Motor neuron (in vitro differentiated cells): ENCODE measurements around the gene HYCC1. TPM values are rescaled to one million over a fixed set of nuclear protein-coding genes. Genes with fewer than 3 reads are reported as not detected.

Experiments
- total RNA-seq, 8 experiments: library from RNA; unstranded; fragments of 300-600 nt; gene quantifications; 2 replicates each; pipeline versions ENCODE4 v1.2.3 to v1.2.4, GENCODE V29; 2022

HYCC1 gene
- total RNA-seq, 8 experiments from 2014 or later = 21.3 to 76.3 (median 31.3) TPM

Other genes with a start within 250 kb of the HYCC1 start
- 100 to 1,000 TPM; 153 to 386 (median 246) TPM for gene TOMM7, start 191.3 kb downstream of the HYCC1 start, total RNA-seq
- 10 to 100 TPM; 26.7 to 82.5 (median 56.7) TPM for gene KLHL7, start 91.7 kb upstream of the HYCC1 start, total RNA-seq
- gene NUP42, start 167.9 kb upstream of the HYCC1 start, total RNA-seq = 100 to 1,000 TPM in 1 of 8 experiments, 10 to 100 TPM in 7; 26.9 to 102 (median 40.9) TPM
- 1,000 to 10,000 TPM in 1 of 8 experiments, 100 to 1,000 TPM in 2, 1 to 10 TPM in 3, under 1 TPM in 2; 0.71 to 1,173 (median 4.1) TPM for gene GPNMB, start 232.6 kb upstream of the HYCC1 start, total RNA-seq